WTC11 (cell line): Measurements from ENCODE around the gene RSPO1. TPM values are rescaled to one million over a fixed set of nuclear protein-coding genes. Genes with fewer than 3 reads are reported as not detected.

Experiments used
- ATAC-seq: fragments of 200-7000 bp; cut with Tn5 transposase; 2 replicates; pipeline ENCODE4 v1.10.0; 2021; ENCODE audit warnings: mild to moderate bottlenecking, moderate library complexity
- CTCF ChIA-PET: fragments of 300-600 bp; sonication (Branson Sonifier 250); formaldehyde crosslinking; loops from one replicate; lab custom pipeline; 2021; ENCODE audit warnings: antibody characterized with exemption; lab: Charles Lee
- POLR2A ChIA-PET: fragments of 350-600 bp; sonication (Branson Sonifier 250); formaldehyde crosslinking; loops from one replicate; lab custom pipeline; 2021; ENCODE audit warnings: antibody characterized with exemption; lab: Charles Lee
- DNase-seq: peaks from one replicate; pipeline ENCODE4 v3.0.0; 2021; ENCODE audit warnings: low spot score
- H3K27ac Mint-ChIP-seq: 2 replicates; pipeline ENCODE4 v1.8.0; 2021; ENCODE audit warnings: mixed read lengths
- H3K27me3 Mint-ChIP-seq: 2 replicates; pipeline ENCODE4 v1.8.0; 2021; ENCODE audit warnings: low read depth, mild to moderate bottlenecking, moderate library complexity, mixed read lengths
- H3K36me3 Mint-ChIP-seq: 2 replicates; pipeline ENCODE4 v1.8.0; 2021; ENCODE audit warnings: mixed read lengths
- H3K4me1 Mint-ChIP-seq: 2 replicates; pipeline ENCODE4 v1.8.0; 2022; ENCODE audit warnings: mixed read lengths
- H3K4me3 Mint-ChIP-seq: 2 replicates; pipeline ENCODE4 v1.8.0; 2021; ENCODE audit warnings: mild to moderate bottlenecking, moderate library complexity, mixed read lengths
- H3K9me3 Mint-ChIP-seq: 2 replicates; pipeline ENCODE4 v1.8.0; 2021; ENCODE audit warnings: mixed read lengths
- CREM ChIP-seq: sonication (generic); formaldehyde crosslinking; IDR thresholded peaks from 2 replicates; pipeline ENCODE4 v1.8.1; 2022; ENCODE audit warnings: mild to moderate bottlenecking, missing genetic modification reagents, moderate library complexity
- E2F5 ChIP-seq: sonication (generic); formaldehyde crosslinking; IDR thresholded peaks from 2 replicates; pipeline ENCODE4 v1.8.1; 2022; ENCODE audit warnings: mild to moderate bottlenecking, moderate library complexity, missing genetic modification reagents
- ELF4 ChIP-seq: sonication (generic); formaldehyde crosslinking; IDR thresholded peaks from 2 replicates; pipeline ENCODE4 v1.8.1; 2022; ENCODE audit warnings: low read depth, mild to moderate bottlenecking, moderate library complexity, missing genetic modification reagents
- ETV6 ChIP-seq: sonication (generic); formaldehyde crosslinking; IDR thresholded peaks from 2 replicates; pipeline ENCODE4 v1.8.1; 2022; ENCODE audit warnings: mild to moderate bottlenecking, missing genetic modification reagents
- FOXP1 ChIP-seq: sonication (generic); formaldehyde crosslinking; IDR thresholded peaks from 2 replicates; pipeline ENCODE4 v1.8.0; 2022; ENCODE audit warnings: missing genetic modification reagents, mild to moderate bottlenecking, moderate library complexity, borderline replicate concordance
- HMGXB4 ChIP-seq: sonication (generic); formaldehyde crosslinking; IDR thresholded peaks from 2 replicates; pipeline ENCODE4 v1.8.1; 2023; ENCODE audit warnings: mild to moderate bottlenecking, moderate library complexity, missing genetic modification reagents
- IRF1 ChIP-seq: sonication (generic); formaldehyde crosslinking; IDR thresholded peaks from 2 replicates; pipeline ENCODE4 v1.8.0; 2023; ENCODE audit warnings: missing genetic modification reagents
- JAZF1 ChIP-seq: fragments of 250-450 bp; sonication (Bioruptor Pico); IDR thresholded peaks from 2 replicates; pipeline ENCODE4 v1.9.0; 2021; ENCODE audit warnings: moderate library complexity, mild to moderate bottlenecking, inconsistent platforms
- JUN ChIP-seq: sonication (generic); formaldehyde crosslinking; IDR thresholded peaks from 2 replicates; pipeline ENCODE4 v1.8.0; 2023; ENCODE audit warnings: mild to moderate bottlenecking, missing genetic modification reagents
- NFATC4 ChIP-seq: fragments of 250-450 bp; sonication (Bioruptor Pico); IDR thresholded peaks from 2 replicates; pipeline ENCODE4 v1.9.0; 2021; ENCODE audit warnings: mild to moderate bottlenecking
- NFE2L1 ChIP-seq: sonication (generic); formaldehyde crosslinking; IDR thresholded peaks from 2 replicates; pipeline ENCODE4 v1.8.1; 2023; ENCODE audit warnings: missing genetic modification reagents
- NR2C2 ChIP-seq: sonication (generic); formaldehyde crosslinking; IDR thresholded peaks from 2 replicates; pipeline ENCODE4 v1.8.0; 2022; ENCODE audit warnings: mild to moderate bottlenecking, missing genetic modification reagents
- RORB ChIP-seq: fragments of 250-450 bp; sonication (Bioruptor Pico); IDR thresholded peaks from 2 replicates; pipeline ENCODE4 v1.9.0; 2021; ENCODE audit warnings: mild to moderate bottlenecking
- SP1 ChIP-seq: sonication (generic); formaldehyde crosslinking; conservative IDR thresholded peaks from 2 replicates; pipeline ENCODE4 v1.8.1; 2022; ENCODE audit warnings: missing genetic modification reagents
- TEAD4 ChIP-seq: sonication (generic); formaldehyde crosslinking; IDR thresholded peaks from 2 replicates; pipeline ENCODE4 v1.8.0; 2022; ENCODE audit warnings: mild to moderate bottlenecking, missing genetic modification reagents
- ZNF219 ChIP-seq: sonication (generic); formaldehyde crosslinking; IDR thresholded peaks from 2 replicates; pipeline ENCODE4 v1.8.0; 2023; ENCODE audit warnings: missing genetic modification reagents, mild to moderate bottlenecking, borderline replicate concordance
- total RNA-seq: library from RNA; stranded (reverse); gene quantifications from 3 replicates; pipeline ENCODE4 v1.2.3, GENCODE V29; 2021
- TF ChIP-seq, protein P1 (sequence below): sonication (generic); formaldehyde crosslinking; IDR thresholded peaks from 2 replicates; pipeline ENCODE4 v1.8.0; 2022; ENCODE audit warnings: mild to moderate bottlenecking, missing genetic modification reagents
- TF ChIP-seq, protein P2 (sequence below): sonication (generic); formaldehyde crosslinking; IDR thresholded peaks from 2 replicates; pipeline ENCODE4 v1.8.1; 2023; ENCODE audit warnings: mild to moderate bottlenecking, missing genetic modification reagents, moderate library complexity
- TF ChIP-seq, protein P3 (sequence below): sonication (generic); formaldehyde crosslinking; IDR thresholded peaks from 2 replicates; pipeline ENCODE4 v1.8.1; 2023; ENCODE audit warnings: mild to moderate bottlenecking, missing genetic modification reagents
- TF ChIP-seq, protein P4 (sequence below): fragments of 200-600 bp; IDR thresholded peaks from 2 replicates; pipeline ENCODE4 v1.8.0; 2022; ENCODE audit warnings: antibody characterized with exemption
- TF ChIP-seq, protein P5 (sequence below): sonication (generic); formaldehyde crosslinking; conservative IDR thresholded peaks from 2 replicates; pipeline ENCODE4 v1.8.1; 2022; ENCODE audit warnings: mild to moderate bottlenecking, missing genetic modification reagents
- TF ChIP-seq, protein P6 (sequence below): sonication (generic); formaldehyde crosslinking; IDR thresholded peaks from 2 replicates; pipeline ENCODE4 v1.8.1; 2023; ENCODE audit warnings: mild to moderate bottlenecking, missing genetic modification reagents, moderate library complexity

Gene RSPO1
- total RNA-seq, 1 experiment from 2014 or later: 0.13 TPM

GRCh38 chr1:37605061-37605650 lies 29.5 kb downstream of the RSPO1 start (continued):
- TF ChIP-seq HMGXB4 (CRISPR knock-in tag) (no peak), NFATC4 (CRISPR knock-in tag) (no peak), IRF1 (no peak), JUN (CRISPR knock-in tag) (no peak), JAZF1 (CRISPR knock-in tag) (no peak)
- TF ChIP-seq, protein P1, sequence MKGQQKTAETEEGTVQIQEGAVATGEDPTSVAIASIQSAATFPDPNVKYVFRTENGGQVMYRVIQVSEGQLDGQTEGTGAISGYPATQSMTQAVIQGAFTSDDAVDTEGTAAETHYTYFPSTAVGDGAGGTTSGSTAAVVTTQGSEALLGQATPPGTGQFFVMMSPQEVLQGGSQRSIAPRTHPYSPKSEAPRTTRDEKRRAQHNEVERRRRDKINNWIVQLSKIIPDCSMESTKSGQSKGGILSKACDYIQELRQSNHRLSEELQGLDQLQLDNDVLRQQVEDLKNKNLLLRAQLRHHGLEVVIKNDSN (CRISPR knock-in tag): no peak
- TF ChIP-seq, protein P2, sequence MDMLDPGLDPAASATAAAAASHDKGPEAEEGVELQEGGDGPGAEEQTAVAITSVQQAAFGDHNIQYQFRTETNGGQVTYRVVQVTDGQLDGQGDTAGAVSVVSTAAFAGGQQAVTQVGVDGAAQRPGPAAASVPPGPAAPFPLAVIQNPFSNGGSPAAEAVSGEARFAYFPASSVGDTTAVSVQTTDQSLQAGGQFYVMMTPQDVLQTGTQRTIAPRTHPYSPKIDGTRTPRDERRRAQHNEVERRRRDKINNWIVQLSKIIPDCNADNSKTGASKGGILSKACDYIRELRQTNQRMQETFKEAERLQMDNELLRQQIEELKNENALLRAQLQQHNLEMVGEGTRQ (CRISPR knock-in tag): no peak
- TF ChIP-seq, protein P3, sequence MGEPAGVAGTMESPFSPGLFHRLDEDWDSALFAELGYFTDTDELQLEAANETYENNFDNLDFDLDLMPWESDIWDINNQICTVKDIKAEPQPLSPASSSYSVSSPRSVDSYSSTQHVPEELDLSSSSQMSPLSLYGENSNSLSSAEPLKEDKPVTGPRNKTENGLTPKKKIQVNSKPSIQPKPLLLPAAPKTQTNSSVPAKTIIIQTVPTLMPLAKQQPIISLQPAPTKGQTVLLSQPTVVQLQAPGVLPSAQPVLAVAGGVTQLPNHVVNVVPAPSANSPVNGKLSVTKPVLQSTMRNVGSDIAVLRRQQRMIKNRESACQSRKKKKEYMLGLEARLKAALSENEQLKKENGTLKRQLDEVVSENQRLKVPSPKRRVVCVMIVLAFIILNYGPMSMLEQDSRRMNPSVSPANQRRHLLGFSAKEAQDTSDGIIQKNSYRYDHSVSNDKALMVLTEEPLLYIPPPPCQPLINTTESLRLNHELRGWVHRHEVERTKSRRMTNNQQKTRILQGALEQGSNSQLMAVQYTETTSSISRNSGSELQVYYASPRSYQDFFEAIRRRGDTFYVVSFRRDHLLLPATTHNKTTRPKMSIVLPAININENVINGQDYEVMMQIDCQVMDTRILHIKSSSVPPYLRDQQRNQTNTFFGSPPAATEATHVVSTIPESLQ (CRISPR knock-in tag): no peak

DNA sequence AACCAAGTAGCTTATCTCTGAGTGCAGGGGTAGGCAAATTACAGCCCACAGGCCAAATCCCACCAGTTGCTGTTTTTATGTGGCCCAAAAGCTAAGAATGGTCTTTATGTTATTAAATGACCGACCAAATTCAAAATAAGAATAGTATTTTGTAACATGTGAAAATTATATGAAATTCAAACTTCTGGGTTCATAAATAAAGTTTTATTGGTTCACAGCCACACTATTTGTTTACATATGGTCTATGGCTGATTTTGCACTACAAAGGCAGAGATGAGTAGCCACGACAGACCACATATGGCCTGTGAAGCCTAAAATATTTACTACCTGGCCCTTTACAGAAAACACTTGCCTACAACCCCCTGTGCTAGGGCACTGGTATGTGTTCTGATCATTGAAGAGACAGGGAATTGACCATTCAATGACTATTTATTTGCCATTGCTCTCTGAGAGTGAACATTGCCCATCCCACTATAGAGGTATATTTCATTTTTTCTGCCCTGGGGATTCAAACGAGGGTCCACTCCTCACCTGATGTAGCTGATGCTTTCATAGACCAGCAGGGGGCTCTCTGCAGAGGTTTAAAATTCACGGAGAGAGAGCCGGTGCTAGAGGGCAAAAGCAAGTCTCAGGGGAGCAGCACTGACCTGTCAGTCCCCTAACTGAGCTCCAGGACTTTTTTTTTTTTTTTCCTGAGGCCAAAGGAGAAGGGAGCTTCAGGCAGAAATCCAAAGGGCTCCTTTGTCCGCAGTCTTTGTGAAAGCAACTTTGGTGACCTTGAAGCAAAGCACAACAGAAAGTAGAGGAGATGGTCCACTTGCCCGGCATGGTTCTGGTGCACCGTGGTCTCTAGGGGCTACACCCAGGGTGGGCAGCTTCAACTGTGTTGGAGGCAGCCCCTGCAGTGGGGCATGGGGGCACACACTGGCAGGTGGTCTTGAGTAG lies 31.7 kb downstream of the RSPO1 start:
- ChIA-PET POLR2A (interaction anchor here (0.7 to 1.2 kb wide), 2 partner anchors 87 to 255 kb away, joined by 3 read pairs; a partner anchor contains a TSS), CTCF (interaction anchor here (0.5 to 4.1 kb wide), 41 partner anchors 8 to 1152 kb away, joined by 3 to 87 read pairs (median 5); partner anchors contain the start of genes C1orf122, CDCA8, DNALI1 and EPHA10)
- DNase-seq: peak; percentile 43
- Mint-ChIP-seq H3K4me1 (no peaks in the 10 kb centered on the region), H3K4me3 (no peak overlapping the region), H3K36me3 (no peaks in the 10 kb centered on the region), H3K27ac (no peak overlapping the region), H3K9me3 (no peaks in the 10 kb centered on the region), H3K27me3 (peaks cover 13% of the 10 kb centered on the region)
- ATAC-seq: peak; percentile 86
- TF ChIP-seq SP1 (CRISPR knock-in tag): no peak
- TF ChIP-seq, protein P4, sequence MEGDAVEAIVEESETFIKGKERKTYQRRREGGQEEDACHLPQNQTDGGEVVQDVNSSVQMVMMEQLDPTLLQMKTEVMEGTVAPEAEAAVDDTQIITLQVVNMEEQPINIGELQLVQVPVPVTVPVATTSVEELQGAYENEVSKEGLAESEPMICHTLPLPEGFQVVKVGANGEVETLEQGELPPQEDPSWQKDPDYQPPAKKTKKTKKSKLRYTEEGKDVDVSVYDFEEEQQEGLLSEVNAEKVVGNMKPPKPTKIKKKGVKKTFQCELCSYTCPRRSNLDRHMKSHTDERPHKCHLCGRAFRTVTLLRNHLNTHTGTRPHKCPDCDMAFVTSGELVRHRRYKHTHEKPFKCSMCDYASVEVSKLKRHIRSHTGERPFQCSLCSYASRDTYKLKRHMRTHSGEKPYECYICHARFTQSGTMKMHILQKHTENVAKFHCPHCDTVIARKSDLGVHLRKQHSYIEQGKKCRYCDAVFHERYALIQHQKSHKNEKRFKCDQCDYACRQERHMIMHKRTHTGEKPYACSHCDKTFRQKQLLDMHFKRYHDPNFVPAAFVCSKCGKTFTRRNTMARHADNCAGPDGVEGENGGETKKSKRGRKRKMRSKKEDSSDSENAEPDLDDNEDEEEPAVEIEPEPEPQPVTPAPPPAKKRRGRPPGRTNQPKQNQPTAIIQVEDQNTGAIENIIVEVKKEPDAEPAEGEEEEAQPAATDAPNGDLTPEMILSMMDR: peak; percentile 71

DNA sequence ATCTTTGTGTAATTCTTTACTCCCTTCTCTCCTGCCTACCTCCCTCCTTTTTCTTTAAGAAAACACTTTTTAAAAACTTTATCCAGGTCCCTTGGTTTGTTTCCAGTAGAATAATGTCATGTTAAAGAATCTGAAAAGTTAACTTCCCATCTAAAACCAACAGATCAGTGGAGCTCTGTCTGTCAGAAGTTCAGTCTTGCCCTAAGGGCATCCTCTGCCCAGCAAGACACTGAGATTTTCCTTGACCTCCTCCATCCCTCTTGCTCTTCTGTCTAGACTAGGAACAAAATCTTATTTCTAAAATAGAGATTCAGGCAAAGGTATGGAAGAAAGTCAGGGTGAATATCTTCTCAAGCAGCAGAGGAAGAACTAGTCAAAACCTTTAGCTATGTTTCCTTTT lies 33.3 kb downstream of the RSPO1 start:
- ChIA-PET CTCF (interaction anchor here (0.8 to 1.5 kb wide), 4 partner anchors 21 to 89 kb away, joined by 3 to 4 read pairs (median 3); a partner anchor contains a TSS), POLR2A (no interaction called here)
- Mint-ChIP-seq H3K27me3 (peaks cover 17% of the 10 kb centered on the region), H3K4me1 (peaks cover under 1% of the 10 kb centered on the region; the same call in 1 of the 2 replicates), H3K4me3 (no peak overlapping the region), H3K9me3 (no peaks in the 10 kb centered on the region), H3K27ac (no peak overlapping the region), H3K36me3 (no peaks in the 10 kb centered on the region)
- ATAC-seq (no peak), DNase-seq (no peak)
- no peak for TF ChIP-seq NFE2L1 (CRISPR knock-in tag)
- no peak for TF ChIP-seq RORB (CRISPR knock-in tag)
- TF ChIP-seq NR2C2 (CRISPR knock-in tag): no peak
- TF ChIP-seq ZNF219: no peak
- no peak for TF ChIP-seq ELF4 (CRISPR knock-in tag)
- TF ChIP-seq E2F5 (CRISPR knock-in tag): no peak
- TF ChIP-seq, protein P5, sequence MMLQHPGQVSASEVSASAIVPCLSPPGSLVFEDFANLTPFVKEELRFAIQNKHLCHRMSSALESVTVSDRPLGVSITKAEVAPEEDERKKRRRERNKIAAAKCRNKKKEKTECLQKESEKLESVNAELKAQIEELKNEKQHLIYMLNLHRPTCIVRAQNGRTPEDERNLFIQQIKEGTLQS (CRISPR knock-in tag): no peak
- TF ChIP-seq TEAD4 (CRISPR knock-in tag): no peak
- TF ChIP-seq ETV6: no peak
- TF ChIP-seq, protein P6, sequence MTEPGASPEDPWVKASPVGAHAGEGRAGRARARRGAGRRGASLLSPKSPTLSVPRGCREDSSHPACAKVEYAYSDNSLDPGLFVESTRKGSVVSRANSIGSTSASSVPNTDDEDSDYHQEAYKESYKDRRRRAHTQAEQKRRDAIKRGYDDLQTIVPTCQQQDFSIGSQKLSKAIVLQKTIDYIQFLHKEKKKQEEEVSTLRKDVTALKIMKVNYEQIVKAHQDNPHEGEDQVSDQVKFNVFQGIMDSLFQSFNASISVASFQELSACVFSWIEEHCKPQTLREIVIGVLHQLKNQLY (CRISPR knock-in tag): no peak
- TF ChIP-seq CREM (CRISPR knock-in tag): no peak
- no peak for TF ChIP-seq FOXP1 (CRISPR knock-in tag)
